ENCODE results near the gene MAGEA11.
"Not testable (repeated sequence)": the region's sequence is repeated elsewhere in the genome, so short reads cannot be mapped to it uniquely, and the experiment has no call there.

- TF ChIP-seq POLR2AphosphoS5, CTCF, POLR2A (IDR thresholded peaks at IDR 0.05): not testable (repeated sequence)
Observed at GRCh38 chrX:149727308-149727707, 15.4 kb downstream of the MAGEA11 start.
